Measurements from ENCODE around the gene LAMA5. TPM values are rescaled to one million over a fixed set of nuclear protein-coding genes. Genes with fewer than 3 reads are reported as not detected.

Gene LAMA5
- total RNA-seq, 1 experiment from 2014 or later: 321 TPM

- intact Hi-C loops (cut with micrococcal nuclease): no loop called here
- peak overlapping the region; percentile 96 for H3K4me2 ChIP-seq (ENCODE audit: low read length)
- CTCF ChIA-PET: no interaction called here
- no peak for DNase-seq (ENCODE audit: low read depth, low spot score)
- H3K9me3 ChIP-seq (ENCODE audit: control insufficient read depth in 1 of 2, insufficient read depth in 1 of 2, low read depth in 1 of 2, low read length in 2 of 2): no peaks in the 10 kb centered on the region
- H3K9me2 ChIP-seq (ENCODE audit: insufficient read depth): no peaks in the 10 kb centered on the region
- H3K9ac ChIP-seq (ENCODE audit: low read length): peak overlapping the region; percentile 70
- no peak for TF ChIP-seq ZBTB33 (IDR thresholded peaks at IDR 0.05; ENCODE audit: extremely low read depth, insufficient replicate concordance, low read length)
- no peak for TF ChIP-seq CTCF (IDR thresholded peaks at IDR 0.05 in 2 of 3, conservative IDR thresholded peaks at IDR 0.05 in 1 of 3; ENCODE audit: borderline replicate concordance in 1 of 3, insufficient read depth in 1 of 3, low read depth in 2 of 3, low read length in 2 of 3)
- peak overlapping the region; percentile 77 to 81 for H3K4me3 ChIP-seq (replicated peaks in 1 of 2; ENCODE audit: low read depth in 1 of 2, low read length in 2 of 2)
- no peaks in the 10 kb centered on the region for H3K27me3 ChIP-seq (ENCODE audit: insufficient read depth, low read length)
- H3K4me1 ChIP-seq (ENCODE audit: control insufficient read depth in 1 of 2, insufficient read depth in 2 of 2, low read length in 2 of 2): peaks cover 29 to 40% of the 10 kb centered on the region in 2 experiments
- POLR2A ChIA-PET: no interaction called here
- TSS peak; percentile 29 for BruUV-seq (replicated peaks)
- no peaks in the 10 kb centered on the region for H4K20me1 ChIP-seq (ENCODE audit: insufficient read depth)
- RAD21 ChIA-PET (ENCODE audit: low non-redundant PET in 1 of 2, low total read pairs in 2 of 2, uncharacterized antibody in 2 of 2, unreplicated experiment in 2 of 2): no interaction called here
- peaks cover 16% of the 10 kb centered on the region for H3K79me2 ChIP-seq (ENCODE audit: insufficient read depth, low read length)
- no peak for ATAC-seq
- peak overlapping the region; percentile 72; the same call in 1 of the 2 replicates for H3K27ac ChIP-seq (ENCODE audit: low read depth, low read length)
- no peak overlapping the region for H2AFZ ChIP-seq (ENCODE audit: low read depth, low read length, poor library complexity, severe bottlenecking)
- H3K36me3 ChIP-seq (ENCODE audit: control insufficient read depth in 1 of 2, insufficient read depth in 2 of 2, low read length in 2 of 2): no peaks in the 10 kb centered on the region
Observed at GRCh38 chr20:62405981-62406513, 38.9 kb upstream of the LAMA5 start.
